Posterior cingulate gyrus (tissue), 11 donors: ENCODE results near the gene GSTA4.
A peak's percentile ranks its signal among the peaks of the same experiment; 100 is the strongest.
"Not testable (repeated sequence)": the region's sequence is repeated elsewhere in the genome, so short reads cannot be mapped to it uniquely, and the experiment has no call there.

ENCODE experiments used
- DNase-seq, 10 donors: peaks; one replicate each; pipeline versions ENCODE4 v3.0.0 to v3.0.0-alpha.2; 2020 to 2021; ENCODE audit warnings: mixed read lengths in 3 of 10
- intact Hi-C: fragments of 100-400 bp; cut with DNase I; formaldehyde crosslinking; loops from one replicate; pipeline ENCODE4 v1.15.1; 2023

GSTA4 gene

DNA sequence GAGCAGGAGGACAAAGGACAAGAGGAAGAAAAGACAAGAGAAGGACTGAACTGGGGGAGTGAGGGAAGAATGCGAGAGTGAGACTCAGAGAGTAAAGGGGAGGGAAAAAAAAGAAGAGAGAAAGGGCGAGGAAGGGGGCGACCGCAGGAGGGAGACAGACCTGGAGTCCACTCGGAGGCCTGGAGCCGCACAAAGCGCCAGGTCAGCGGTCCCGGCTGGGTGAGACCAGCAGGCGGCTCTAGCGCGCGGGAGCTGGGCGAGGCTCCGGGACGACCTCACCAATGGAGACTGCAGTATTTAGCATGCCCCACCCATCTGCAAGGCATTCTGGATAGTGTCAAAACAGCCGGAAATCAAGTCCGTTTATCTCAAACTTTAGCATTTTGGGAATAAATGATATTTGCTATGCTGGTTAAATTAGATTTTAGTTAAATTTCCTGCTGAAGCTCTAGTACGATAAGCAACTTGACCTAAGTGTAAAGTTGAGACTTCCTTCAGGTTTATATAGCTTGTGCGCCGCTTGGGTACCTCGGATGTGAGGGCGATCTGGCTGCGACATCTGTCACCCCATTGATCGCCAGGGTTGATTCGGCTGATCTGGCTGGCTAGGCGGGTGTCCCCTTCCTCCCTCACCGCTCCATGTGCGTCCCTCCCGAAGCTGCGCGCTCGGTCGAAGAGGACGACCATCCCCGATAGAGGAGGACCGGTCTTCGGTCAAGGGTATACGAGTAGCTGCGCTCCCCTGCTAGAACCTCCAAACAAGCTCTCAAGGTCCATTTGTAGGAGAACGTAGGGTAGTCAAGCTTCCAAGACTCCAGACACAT lies at the start of gene GSTA4:
Gene GSTA4 (minus strand): TSS at position 196 of the 824 bp plus-strand sequence. CDS start 1,041 bp downstream, outside the sequence.
- DNase-seq: peak; percentile 93 to 100 (median 97)
- intact Hi-C loops: not testable (repeated sequence)

DNA sequence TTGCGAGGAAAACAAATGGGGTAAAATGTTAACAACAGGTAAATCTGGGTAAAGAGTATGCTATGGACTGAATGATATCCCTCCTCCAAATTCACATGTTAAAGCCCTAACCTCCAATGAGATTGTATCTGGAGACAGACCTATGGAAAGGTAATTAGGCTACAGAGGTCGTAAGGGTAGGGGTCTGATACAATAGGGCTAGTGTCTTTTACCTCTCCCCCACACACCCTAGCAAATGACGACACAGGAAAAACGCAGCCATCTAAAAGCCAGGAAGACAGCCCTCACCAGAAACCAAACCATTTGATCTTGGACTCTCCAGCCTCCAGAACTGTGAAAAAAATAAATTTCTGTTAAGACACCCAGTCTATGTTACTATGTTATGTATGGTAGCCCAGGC lies 49.5 kb upstream of the GSTA4 start:
- intact Hi-C loops: no loop called here
- DNase-seq: no peak

DNA sequence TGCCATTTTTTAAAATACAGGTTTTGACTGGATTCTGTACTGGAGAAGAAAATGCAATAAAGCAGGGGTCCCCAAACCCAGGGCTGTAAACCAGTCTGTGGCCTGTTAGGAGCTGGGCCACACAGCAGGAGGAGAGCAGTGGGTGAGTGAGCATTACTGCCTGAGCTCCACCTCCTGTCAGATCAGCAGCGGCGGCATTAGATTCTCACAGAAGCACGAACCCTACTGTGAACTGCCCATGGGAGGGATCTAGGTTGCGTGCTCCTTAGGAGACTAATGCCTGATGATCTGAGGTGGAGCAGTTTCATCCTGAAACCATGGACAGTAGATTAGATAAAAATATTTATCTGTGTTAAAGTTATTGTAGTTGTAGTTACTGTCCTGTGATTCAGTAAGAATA lies 49.0 kb upstream of the GSTA4 start:
- DNase-seq: peak in 4 of 10 donors; percentile 11 to 81 (median 30)
- intact Hi-C loops: no loop called here

DNA sequence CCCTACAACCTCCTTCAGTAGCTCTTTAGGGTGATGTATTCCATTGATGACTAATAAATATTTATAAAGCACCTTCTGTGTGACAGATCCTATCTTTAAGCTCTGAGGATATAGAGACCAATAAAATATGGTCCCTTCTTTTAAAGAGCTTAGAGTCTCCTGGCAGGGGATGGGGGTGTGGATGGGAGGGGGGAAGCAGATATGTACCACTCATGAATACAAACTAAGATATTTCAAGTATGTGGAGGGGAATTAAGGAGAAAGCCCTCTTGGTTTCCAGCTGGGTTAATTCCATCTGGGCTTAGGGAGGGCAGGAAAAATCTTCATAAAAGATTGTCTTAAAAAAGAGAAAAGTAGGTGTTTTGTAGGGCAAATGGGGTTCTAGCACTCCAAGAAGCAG lies 48.5 kb upstream of the GSTA4 start:
- no peak for DNase-seq
- intact Hi-C loops: no loop called here

DNA sequence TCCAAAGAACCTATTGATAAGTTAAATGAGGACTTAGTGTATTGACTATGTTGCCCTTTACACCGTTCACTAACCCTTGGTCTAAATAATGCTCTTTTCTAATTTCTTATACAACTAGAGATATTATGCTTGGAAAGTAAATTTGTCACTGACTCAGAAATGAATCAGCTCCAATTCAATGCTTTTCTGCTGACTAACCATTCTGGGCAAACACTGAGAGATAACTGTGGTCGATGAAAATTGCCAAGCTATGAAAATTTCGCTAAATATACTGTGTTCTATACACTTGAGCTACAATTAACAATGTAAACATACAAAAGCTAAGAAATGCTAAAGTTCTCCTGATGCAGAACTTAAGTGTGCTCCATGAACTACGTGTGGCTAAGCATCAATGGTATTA lies 47.0 kb upstream of the GSTA4 start:
- no peak for DNase-seq
- intact Hi-C loops: no loop called here

DNA sequence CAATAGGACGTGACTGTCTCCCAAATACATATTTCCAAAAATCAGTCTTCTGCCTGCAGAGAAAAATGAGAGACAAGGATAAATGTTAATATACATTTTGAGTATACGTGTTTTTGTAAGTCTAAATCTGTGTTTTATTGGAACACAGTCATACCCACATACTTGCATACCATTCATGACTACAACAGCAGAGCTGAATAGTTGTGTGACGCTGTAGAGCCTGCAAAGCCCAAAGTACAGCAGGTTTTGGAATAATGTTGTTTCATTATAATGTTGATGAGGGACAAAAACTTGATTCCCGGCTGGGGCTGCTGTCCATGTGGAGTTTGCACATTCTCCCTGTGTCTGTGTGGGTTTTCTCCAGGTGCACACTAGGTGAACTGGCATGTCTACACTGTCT lies 46.3 kb upstream of the GSTA4 start:
- intact Hi-C loops: no loop called here
- DNase-seq: no peak

- no peak for DNase-seq
- intact Hi-C loops: no loop called here
Measured at GRCh38 chr6:53038596-53038995, 43.5 kb upstream of the GSTA4 start.

GRCh38 chr6:53038141-53038540 lies 43.1 kb upstream of the GSTA4 start:
- no peak for DNase-seq
- intact Hi-C loops: no loop called here

GRCh38 chr6:53035549-53036213 lies 40.6 kb upstream of the GSTA4 start:
- intact Hi-C loops: no loop called here

GRCh38 chr6:53033764-53034163 lies 38.7 kb upstream of the GSTA4 start:
- intact Hi-C loops: no loop called here
- DNase-seq: no peak

More at GRCh38 chr6:53035549-53036213, 40.6 kb upstream of the GSTA4 start:
- DNase-seq: peak in 6 of 10 donors; percentile 30 to 88 (median 64)

DNA sequence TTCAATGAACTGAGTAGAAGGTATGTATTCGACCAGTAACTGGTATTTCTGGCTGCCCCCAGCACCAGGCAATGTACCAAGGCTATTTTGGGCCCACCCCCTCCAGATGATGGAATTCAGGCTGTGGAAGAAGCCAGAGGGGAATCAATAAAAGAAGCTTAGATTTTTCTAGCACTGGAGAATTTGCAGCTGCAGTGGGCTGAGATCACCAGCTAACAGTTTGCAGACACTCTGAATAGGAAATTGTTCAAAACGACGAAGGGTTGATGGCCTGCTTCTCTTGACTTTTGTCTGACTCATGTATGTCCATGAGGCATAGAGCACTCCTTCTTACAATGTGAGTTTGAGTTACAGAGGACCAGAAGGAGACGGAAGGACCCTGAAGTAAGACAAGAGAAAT lies 37.8 kb upstream of the GSTA4 start:
- peak in 5 of 10 donors; percentile 26 to 85 (median 36) for DNase-seq
- intact Hi-C loops: no loop called here

GRCh38 chr6:53031281-53031680 lies 36.2 kb upstream of the GSTA4 start:
- intact Hi-C loops: no loop called here
- DNase-seq: no peak

DNA sequence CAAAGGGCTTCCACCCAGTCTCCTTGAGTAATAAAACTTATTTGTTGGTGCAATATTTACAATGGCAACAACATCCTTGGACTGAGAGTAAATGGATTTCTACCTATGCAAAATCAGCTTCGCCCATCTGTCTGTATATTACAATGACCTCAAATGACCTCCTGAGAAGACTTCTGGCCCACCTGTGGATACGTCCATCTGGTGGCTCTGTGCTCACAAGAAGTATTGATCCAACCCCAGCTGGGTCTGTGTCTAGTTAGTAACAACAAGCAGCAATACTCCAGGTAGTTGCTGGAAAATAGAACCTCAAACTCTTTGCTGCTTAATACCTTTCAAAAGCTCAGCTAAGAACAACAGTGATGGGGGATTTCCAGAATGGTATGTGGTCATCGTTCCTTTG lies 34.7 kb upstream of the GSTA4 start:
- intact Hi-C loops: no loop called here
- DNase-seq: no peak

GRCh38 chr6:53029257-53029656 lies 34.2 kb upstream of the GSTA4 start:
- DNase-seq: no peak
- intact Hi-C loops: no loop called here

GRCh38 chr6:53028467-53028866 lies 33.4 kb upstream of the GSTA4 start:
- intact Hi-C loops: no loop called here
- DNase-seq: no peak

- no peak for DNase-seq
- intact Hi-C loops: no loop called here
Measured at GRCh38 chr6:53027131-53027718, 32.1 kb upstream of the GSTA4 start.

- intact Hi-C loops: no loop called here
Measured at GRCh38 chr6:53026526-53026925, 31.4 kb upstream of the GSTA4 start.

DNA sequence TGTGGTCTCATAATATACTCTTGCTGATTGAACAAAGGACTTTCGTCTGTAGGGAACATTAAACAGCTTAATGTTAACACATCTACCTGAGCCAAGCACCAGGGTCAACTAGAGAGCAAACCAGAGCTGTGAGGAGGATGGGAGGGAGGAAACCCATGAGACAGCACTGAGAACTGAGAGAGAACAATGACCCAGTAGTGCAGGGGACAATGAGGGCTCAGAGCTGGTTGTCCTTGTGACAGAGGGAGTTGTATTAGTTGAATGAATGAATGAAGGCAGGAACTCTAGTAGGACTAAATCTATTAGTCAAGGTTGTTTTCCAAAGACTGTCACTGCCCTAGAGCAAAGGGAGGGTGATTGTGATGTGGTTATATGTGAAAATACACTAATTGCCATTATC lies 28.2 kb upstream of the GSTA4 start:
- DNase-seq: peak in 6 of 10 donors; percentile 21 to 61 (median 29)

More at GRCh38 chr6:53026526-53026925, 31.4 kb upstream of the GSTA4 start:
- no peak for DNase-seq

GRCh38 chr6:53020005-53020744 lies 25.1 kb upstream of the GSTA4 start:
- no peak for DNase-seq
- intact Hi-C loops: no loop called here

More for the DNA sequence above, 28.2 kb upstream of the GSTA4 start:
- intact Hi-C loops: no loop called here

DNA sequence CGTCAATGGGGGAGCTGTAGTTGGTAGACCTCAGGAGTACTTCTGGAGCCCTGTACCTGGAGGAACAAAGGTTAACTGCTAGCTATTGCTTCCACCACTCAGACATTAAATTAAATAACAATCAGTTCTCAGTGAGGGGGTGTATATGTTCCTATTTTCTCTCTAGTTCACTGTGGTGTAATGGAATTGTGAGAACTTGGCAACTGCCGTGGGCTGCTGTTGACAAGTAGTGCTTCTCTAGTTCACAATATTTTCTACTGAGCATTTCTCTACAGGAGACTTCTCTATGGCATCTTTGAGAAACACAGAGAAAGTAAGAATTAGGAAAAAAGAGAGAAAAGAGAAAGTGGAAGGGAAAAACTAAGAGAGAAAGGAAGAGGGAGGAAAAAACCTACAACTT lies 23.4 kb upstream of the GSTA4 start:
- intact Hi-C loops: no loop called here
- peak in 1 of 10 donors; percentile 20 for DNase-seq

DNA sequence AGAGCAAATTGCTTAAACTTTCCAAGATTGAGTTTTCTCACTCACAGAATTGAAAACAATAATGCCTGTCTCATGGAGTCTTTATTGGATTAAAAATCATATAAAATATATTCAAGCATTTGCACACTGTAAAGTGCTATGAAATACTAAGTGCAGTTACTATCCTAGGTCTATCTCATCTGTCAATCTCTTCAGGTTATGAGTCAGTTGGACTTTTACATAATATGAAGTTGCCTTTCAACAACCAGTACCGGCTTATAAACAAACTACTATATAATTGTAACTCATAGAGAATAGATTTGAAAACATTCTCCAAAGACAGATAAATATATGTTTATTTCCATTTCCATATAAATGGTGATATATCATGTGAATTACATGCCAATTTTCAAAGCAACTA lies 20.4 kb upstream of the GSTA4 start:
- intact Hi-C loops: no loop called here
- DNase-seq: no peak
